HAP-1 (cell line): Measurements from ENCODE around the gene MYCL.

Experiments
- DNase-seq, 2 experiments: peaks; one replicate each; pipeline ENCODE4 v3.0.0-alpha.2; 2016 to 2020; ENCODE audit warnings: low spot score in 2 of 2
- H3K27me3 ChIP-seq: fragments of 250-450 bp; sonication (Bioruptor Pico); 2 replicates; pipeline ENCODE4 v1.5.1; 2020; ENCODE audit warnings: low read depth, mild to moderate bottlenecking, moderate library complexity
- H3K36me3 ChIP-seq: fragments of 250-450 bp; sonication (Bioruptor Pico); replicated peaks from 2 replicates; pipeline ENCODE4 v1.5.1; 2020; ENCODE audit warnings: mild to moderate bottlenecking
- H3K4me1 ChIP-seq: fragments of 250-450 bp; sonication (Bioruptor Pico); 2 replicates; pipeline ENCODE4 v1.5.1; 2020; ENCODE audit warnings: mild to moderate bottlenecking
- H3K4me3 ChIP-seq: fragments of 250-450 bp; sonication (Bioruptor Pico); 2 replicates; pipeline ENCODE4 v1.5.1; 2020; ENCODE audit warnings: mild to moderate bottlenecking, moderate library complexity
- H3K9me3 ChIP-seq: fragments of 250-450 bp; sonication (Bioruptor Pico); 2 replicates; pipeline ENCODE4 v1.5.1; 2020; ENCODE audit warnings: mild to moderate bottlenecking, moderate library complexity
- in situ Hi-C: fragments of 300-500 bp; cut with MboI; formaldehyde crosslinking; loops from 3 replicates; pipeline ENCODE4 v1.14.3; 2020; ENCODE audit warnings: low sequenced_read_pairs, inconsistent platforms, mixed read lengths

The MYCL gene

GRCh38 chr1:39845569-39846566, 55.8 kb downstream of the MYCL start:
- H3K4me3 ChIP-seq, result no peak overlapping the region
- in situ Hi-C loops, result no loop called here
- no peaks in the 10 kb centered on the region for H3K9me3 ChIP-seq
- peak; percentile 73 to 92 for DNase-seq
- H3K36me3 ChIP-seq, result peaks cover 70% of the 10 kb centered on the region
- no peaks in the 10 kb centered on the region for H3K27me3 ChIP-seq
- H3K4me1 ChIP-seq, result peaks cover 4% of the 10 kb centered on the region; the same call in 1 of the 2 replicates
